RCC 7860 (cell line): ENCODE measurements around the gene DQX1.
"Not testable (repeated sequence)": the region's sequence is repeated elsewhere in the genome, so short reads cannot be mapped to it uniquely, and the experiment has no call there.

ENCODE experiments used
- DNase-seq: peaks from one replicate; pipeline ENCODE4 v3.0.0-alpha.2; 2015; ENCODE audit warnings: low spot score
- FAIRE-seq: peaks from 2 replicates; lab custom pipeline; 2012; peaks lifted over from hg19 to GRCh38; lab: Jason Lieb, UNC

The DQX1 gene

DNA sequence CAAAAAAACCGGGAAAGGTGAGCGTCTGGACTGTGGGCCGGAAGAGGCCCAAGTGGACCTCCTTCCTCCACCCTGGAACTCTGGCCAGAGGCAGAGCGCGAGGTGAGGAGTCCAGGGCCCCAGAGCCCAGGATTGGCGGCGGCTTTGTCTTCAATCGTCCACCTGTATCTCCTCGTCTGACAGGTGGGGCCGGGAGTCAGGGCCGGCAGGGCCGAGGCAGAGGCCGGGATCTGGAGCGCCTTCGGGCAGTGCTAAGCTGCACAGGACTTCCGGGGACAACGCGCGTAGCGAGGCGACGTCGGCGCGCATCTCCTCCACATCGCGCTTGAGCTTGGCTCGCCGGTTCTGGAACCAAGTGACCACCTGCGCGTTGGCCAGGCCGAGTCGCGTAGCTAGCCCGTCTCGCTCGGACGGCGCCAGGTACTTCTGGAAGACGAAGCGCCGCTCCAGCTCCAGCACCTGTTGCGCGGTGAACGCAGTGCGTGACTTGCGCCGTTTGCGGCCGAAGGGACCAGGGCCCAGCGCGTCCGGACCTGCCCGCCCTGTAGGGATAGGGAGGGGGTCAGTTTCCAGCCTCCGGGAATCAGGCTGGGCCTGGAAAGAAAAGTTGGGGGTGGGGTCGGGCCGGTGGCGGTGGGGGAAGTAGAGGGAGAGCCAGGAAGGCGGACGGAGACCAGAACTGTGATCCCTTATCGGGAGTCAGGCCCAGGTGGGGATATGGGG lies 28.1 kb downstream of the DQX1 start:
- FAIRE-seq: no peak
- DNase-seq: no peak

DNA sequence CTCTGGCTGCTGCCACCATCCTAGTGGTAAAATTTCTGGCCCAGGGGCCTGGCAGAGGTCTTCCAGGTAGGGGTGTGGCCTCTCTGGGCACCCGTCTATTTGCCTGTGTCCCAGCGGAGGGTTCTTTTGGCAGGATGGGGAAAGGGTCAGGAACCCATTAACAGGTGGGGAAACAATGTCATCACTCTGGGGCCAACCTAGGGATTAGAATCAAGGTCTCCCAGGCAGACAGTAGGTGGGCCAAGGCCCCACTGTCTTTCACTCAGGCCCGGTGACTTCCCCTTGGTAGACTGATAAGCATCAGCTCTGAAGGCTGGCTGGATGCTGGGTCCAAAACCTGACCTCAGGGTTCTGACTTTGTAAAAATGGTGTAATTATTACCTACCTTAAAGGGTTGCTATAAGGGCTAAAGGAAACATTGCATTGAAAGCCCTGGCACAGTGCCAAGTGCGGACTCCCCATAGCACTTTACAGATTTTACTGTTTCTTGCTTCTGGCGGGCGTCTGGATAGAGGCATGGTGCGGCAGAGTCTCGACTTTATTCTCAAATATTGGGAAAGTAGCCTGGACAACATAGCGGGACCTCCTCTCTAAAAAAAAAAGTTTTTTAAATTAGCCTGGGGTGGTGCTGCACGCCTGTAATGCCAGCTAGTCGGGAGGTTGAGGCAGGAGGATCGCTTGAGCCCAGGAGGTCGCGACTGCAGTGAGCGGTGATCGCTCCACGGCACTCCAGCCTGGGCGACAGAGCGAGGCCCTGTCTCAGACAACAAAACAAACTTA lies 28.8 kb downstream of the DQX1 start:
- no peak for FAIRE-seq
- no peak for DNase-seq

DNA sequence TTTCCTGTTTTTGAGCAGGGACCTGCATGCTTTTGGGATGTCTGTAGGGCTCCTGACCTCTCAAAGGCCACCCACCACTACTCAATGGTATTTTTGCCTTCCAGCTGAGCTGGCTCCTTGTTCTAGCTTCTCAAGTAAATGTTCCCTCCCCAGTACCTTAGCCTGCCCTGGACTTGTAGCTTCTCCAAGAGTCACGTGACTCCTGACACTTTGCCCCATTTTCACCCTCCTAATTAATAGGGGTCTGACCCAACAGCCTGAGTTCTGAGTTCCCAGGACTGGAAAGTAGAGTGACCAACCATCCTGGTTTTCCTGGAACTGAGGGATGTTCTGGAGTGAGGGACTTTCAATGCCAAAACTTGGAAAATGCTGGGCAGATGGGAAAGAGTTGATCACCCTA lies 30.6 kb downstream of the DQX1 start:
- no peak for DNase-seq
- FAIRE-seq: no peak

DNA sequence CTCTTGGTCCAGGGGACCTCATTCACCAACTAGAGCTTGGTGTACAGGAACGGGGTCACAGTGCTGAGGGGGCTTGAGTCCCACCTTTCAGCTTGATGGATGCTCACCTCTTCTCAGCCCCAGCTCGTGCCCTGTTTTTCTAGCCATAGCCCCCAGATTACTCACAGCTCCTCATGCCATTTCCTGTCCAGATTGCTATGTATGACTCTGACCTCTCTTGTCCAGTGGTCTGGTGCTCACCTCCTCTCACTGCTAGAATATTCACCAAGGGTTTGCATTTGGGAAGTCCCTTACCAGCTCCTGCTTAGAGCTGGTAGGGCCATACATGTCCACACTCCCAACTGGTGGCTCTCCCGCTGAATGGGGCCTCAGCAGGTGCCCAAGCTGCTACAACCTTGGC lies 32.5 kb downstream of the DQX1 start:
- FAIRE-seq: no peak
- no peak for DNase-seq

DNA sequence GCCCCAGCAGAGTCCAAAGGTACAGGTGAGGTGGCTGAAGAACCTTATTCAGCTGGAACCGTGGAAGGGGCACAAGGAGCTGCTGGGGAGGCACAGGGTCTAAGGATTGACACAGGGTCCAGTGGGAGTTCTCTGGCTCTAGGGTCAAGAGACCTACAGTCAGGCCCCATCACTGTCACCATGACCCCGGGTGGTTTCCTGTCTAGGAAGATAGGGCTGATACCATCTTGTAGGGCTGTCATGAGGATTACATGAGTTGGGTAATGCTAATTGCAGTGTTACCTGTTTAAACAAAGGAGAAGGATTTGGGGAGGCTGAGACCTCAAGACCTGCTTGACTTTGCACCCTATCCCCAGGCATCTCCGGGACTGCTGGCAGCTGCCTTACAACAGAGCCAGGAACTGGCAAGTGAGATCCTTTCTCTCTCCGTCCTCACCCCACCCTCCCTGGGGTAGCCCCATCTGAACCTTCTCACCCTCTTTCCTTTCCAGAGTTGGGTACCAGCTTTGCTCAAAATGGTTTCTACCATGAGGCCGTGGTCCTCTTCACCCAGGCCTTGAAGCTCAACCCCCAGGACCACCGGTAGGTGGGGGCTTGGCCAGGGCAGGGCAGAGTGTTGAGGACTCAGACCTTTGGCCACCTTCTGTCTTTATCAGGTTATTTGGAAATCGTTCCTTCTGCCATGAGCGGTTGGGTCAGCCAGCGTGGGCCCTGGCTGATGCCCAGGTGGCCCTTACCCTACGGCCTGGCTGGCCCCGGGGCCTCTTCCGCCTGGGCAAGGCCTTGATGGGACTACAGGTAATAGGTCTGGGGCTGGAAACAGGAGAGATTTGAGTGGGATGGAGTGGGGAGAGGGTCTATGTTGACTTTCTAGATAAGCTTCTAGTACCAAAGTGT lies 34.1 kb downstream of the DQX1 start:
- DNase-seq (no peak), FAIRE-seq (no peak)

DNA sequence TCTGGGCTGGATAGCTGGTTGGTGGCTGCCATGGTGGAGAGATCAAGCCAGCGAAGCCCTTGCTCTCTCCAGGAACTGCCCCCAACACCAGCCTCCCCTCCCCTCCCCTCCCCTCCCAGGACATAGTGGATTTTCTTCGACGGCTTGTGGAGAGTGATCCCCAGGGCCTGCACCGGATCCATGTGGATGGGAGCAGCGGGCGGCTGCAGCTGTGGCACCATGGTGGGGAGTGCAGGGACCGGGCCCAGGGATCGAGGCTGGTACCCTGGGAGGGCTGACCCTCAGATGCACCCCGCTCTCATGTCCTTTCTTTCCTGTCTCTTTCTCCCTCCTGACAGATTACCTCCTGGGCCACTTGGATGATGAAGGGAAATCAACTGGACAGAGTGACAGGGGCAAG lies 36.1 kb downstream of the DQX1 start:
- FAIRE-seq: no peak
- no peak for DNase-seq

DNA sequence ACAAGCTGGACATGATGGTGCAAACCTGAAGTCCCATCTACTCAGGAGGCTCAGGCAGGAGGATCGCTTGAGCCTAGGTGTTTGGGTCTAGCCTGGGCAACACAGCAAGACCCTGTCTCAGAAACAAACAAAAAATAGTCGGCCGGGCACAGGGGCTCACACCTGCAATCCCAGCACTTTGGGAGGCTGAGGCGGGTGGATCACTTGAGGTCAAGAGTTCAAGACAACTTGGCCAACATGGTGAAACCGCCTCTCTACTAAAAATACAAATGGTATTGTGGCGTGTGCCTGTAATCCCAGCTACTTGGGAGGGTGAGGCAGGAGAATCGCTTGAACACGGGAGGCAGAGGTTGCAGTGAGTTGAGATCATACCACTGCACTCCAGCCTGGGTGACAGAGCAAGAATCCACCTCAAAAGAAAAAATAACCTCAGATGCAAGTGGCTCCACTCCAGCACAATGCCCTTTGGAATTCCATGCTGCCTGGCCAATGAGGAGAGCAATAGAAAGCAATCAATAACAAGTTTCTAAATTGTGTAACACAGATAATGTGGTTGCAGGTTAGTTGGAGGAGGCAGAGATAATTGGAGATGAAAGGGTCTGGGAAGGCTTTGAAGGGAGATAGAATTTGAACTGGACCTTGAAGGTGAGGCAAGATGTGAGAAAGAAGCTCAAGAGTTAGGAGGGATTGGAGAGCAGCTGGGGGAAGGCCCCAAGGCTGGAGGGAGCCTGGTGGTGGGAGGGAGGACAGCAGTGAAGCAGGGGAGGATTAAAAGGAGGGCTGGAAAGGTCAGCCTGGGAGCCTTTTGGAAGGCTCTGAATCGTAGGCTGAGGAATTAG lies 37.2 kb downstream of the DQX1 start:
- DNase-seq: no peak
- FAIRE-seq: no peak

DNA sequence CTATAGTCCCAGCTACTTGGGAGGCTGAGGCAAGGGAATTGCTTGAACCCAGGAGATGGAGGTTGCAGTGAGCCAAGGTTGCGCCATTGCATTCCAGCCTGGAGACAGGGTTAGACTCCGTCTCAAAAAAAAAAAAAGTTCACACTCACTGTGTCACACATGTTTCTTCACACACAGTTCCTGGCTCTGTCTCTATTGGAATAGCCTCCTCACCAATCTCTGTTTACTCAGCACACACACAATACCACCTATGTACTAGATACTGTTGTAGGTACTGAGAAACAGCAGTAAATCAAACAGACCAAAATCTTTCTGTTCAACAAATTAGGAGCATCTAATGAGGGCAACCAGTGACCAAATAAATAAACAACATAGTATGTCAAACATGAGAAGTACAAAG lies 39.9 kb downstream of the DQX1 start:
- FAIRE-seq: no peak

DNA sequence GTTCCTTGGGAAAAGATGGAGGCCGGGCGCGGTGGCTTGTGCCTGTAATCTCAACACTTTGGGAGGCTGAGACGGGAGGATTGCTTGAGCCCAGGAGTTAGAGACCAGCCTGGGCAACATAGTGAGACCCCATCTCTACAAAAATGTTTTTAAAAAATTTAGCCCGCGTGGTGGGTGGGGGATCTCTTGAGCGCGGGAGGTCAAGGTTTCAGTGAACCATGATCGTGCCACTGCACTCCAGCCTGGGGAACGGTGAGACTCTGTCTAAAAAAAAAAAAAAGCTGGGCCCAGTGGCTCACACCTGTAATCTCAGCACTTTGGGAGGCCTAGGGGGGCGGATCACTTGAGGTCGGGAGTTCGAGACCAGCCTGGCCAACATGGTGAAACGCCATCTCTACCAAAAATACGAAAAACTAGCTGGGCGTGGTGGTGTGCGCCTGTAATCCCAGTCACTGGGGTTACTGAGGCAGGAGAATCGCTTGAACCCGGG lies 42.3 kb downstream of the DQX1 start:
- not testable (repeated sequence) for DNase-seq, FAIRE-seq

More for the DNA sequence above, 39.9 kb downstream of the DQX1 start:
- DNase-seq: no peak

DNA sequence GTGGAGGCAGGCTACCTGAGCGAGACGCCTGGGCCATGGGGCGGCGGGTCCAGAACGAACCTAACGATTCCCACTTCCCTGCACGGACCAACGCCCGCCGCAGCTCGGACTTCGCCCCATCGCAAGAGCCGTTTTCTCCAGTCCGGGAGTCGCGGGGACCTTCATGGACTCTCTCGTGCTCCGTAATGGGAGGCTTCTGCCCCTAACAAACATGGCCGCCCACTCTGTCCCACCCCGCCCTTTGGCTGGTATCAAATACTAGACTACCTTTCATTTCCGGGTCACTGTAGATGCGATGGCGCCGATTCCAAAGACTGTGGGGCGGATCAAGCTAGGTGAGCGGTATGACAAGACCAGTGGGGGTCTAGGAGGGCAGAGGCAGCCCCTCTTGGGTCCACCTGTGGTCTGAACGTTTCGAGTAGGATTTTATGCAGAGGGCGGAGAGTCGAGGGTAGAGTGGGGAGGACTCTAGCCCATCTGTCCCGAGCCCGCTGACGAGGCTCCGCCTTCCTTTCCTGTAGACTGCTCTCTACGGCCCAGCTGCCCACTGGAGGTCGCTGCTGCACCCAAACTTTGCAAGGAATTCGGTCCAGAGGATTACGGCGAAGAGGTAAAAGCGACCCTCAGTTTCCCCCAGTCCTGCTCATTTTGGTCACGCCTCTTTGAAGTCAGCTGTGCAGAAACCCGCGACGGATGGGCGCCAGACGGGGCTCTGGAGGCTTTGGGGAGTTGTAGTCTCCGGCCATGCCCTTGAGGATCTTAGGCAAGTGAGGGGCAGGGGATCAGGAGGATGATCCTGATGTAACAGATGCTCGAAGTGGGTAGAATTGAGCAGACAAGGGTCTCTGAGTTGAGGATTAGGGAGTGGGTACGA lies 43.0 kb downstream of the DQX1 start, which contains the start of the genes CCDC142 and TTC31:
Gene CCDC142, minus strand, starts transcription at position 198 of the 874 bp plus-strand sequence. Its CDS starts 161 bp downstream, at position 37.
Gene TTC31, plus strand, starts transcription at position 281 of the 874 bp plus-strand sequence. Its CDS starts 15 bp downstream, at position 296.
- peak; percentile 44 for FAIRE-seq

DNA sequence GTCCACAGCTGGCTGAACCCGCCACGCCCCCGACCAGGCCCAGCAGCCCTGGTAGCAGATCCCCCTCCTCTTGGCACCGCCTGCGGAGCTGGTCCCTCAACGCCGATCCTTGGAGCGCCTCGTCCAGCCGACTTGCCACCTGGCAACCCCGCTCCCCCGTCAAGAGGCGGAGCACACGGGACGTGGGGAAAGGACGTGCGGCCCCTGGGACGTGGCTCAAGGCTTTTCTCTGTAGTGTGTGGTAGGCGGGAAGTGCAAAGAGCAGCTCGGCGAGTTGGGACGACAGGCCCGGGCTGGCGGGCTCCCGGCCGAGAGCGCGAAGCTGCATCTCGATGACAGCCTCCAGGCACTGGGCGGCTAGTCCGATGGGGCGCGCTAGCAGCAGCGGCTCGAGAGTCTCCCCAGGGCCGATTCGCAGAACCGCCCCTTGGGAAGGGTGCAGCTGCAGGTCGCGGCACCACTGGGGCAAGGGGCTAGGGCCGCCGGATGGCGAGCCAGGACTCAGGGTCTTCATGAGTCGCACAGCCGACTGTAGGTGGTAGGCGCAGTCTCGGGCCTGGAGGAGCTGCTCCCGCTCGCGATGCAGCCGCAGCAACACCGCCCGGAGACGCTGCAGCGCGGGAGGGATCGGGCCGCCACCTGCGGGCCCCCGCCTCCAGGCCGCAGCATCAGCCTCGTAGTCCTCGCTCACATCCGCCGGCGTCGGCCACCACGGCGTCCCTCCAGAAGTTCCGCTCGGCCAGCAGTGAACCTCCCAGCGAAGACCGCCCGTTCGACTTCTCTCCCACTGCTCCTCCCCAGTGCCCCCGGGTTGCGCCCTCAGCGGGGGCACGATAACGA lies 43.9 kb downstream of the DQX1 start:
- FAIRE-seq: no peak
- no peak for DNase-seq

More for the DNA sequence above, 43.0 kb downstream of the DQX1 start, which contains the start of the genes CCDC142 and TTC31:
- peak; percentile 87 for DNase-seq

DNA sequence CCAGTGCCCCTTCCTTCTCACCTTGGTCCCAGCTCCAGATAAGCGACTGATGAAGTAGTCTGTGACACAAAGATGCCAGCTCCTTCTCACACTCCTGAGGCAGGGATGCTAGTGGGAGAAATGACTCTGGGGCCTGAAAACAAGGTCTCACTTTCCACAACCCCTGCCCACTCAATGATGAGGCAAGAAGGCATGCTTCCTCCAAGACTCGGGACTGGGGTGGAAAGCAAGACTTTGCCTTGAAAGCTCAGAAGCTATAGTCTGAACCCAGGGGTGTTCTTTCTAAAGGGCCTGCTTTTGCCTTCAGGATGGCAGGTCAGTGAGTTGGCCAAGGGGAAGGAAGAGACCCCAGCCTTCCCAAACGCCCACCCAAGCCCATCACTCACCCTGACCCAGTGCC lies 44.6 kb downstream of the DQX1 start:
- FAIRE-seq (no peak), DNase-seq (no peak)

DNA sequence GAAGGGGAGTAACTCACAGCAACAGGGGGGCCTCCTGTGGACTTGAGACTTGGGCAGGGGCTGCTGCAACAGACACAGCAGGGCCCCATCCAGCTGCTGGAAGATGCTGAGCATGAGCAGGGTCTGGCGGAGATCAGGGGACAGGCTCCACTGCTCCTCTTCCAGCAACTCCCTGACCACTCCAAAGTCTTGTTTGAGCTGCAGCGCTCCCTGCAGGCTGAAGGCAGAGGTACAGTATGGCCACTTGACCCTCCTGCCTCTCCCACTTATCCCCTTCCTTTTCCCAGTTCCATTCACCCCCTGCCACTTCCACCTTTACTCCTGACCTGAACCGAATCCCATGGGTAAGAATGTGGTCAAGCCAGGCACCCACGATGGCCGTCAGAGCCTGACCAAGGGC lies 51.1 kb downstream of the DQX1 start:
- FAIRE-seq (no peak), DNase-seq (no peak)

DNA sequence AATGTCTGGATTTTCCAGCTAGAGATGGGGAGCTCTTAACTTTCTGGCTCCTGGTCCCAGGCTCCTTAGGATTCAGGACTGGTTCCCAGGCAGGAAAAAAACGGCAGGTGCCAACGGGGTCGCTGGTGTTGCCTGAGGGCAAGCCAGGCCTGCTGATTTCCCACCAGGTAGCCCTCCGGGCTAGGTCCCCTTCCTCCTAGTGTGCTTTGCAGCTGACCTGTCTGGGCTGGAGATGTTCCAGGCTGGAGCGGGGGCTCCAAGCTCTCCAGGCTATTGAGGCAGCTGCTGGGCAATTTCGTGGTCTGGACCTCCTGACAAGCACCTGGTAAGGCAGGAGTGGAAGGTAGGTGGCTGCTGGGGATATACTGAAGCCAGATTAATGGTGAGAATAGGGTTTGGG lies 51.5 kb downstream of the DQX1 start:
- DNase-seq: no peak
- no peak for FAIRE-seq

DNA sequence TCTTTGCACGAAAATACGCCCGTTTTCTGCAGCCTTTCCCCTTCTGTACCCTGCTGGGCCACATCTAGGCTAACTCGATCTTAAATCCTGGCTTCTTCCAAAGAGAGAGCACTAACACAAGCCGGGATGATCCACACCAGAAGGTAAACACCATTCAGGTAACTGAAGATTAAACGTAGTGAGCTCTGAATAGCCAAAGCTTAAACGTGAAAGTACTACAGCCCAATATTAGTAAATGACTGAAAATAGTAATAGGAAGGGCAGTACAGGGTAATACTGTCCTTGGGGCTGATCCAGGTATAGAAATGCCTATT lies 53.1 kb downstream of the DQX1 start:
- DNase-seq (no peak), FAIRE-seq (no peak)

DNA sequence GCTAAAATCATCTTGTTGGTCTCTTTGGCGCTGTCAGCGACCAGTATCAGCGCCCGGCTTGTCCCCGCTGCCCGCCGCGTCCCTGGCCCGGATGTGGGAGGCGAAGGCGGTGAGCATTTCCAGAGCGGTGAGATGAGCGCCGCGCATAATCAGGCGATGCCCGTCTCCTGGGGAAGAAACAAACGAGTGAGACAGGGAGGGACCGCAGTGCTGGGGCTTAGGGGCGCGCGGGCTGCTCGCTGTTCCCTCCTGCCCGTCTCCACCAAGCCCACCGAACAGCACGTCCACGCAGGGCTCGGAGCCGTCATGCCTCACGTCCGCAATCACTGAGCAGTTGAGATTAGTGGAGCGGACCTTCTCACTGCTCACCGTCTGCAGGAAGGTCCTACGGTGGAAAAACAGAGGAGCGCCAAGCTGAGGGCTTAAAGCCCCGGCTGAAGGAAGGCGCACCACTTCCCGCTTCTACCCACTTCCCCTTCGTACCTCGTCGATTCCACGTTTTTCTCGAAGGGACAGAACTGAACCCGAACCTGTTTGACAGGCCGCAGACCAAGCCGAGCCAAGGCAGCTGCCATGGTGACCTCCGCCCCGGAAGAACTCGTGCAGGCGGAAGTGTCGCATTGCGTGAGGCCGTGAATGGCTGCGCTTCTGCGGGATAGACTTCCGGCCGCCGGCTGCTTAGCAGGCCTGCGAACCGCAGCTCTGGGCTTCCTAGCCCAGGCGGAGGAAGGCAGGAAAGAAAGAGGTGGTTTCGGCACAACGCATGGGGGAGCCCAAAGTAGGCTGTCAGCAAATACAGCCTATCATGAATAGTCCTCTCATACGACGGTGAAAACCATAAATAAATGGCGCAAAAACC lies 53.7 kb downstream of the DQX1 start, which contains the start of gene MRPL53:
Gene MRPL53, minus strand, starts transcription at position 595 of the 859 bp plus-strand sequence. Its CDS starts 20 bp downstream, at position 575.
- no peak for FAIRE-seq
- peak; percentile 82 for DNase-seq
